Measurements from ENCODE around the gene FAM151A. TPM values are rescaled to one million over a fixed set of nuclear protein-coding genes. Genes with fewer than 3 reads are reported as not detected.

FAM151A gene
- total RNA-seq, 1 donor: not detected

GRCh38 chr1:54582566-54583306, 40.6 kb downstream of the FAM151A start:
- Histone ChIP-seq H3K9me3 (ENCODE audit: low read depth, low read length) (no peaks in the 10 kb centered on the region), H3K4me1 (ENCODE audit: insufficient read depth, low read length) (no peaks in the 10 kb centered on the region), H3K4me3 (ENCODE audit: low read length) (no peak overlapping the region), H3K27me3 (ENCODE audit: insufficient read depth, low read length) (no peaks in the 10 kb centered on the region)

GRCh38 chr1:54581621-54582035, 41.7 kb downstream of the FAM151A start:
- Histone ChIP-seq H3K4me1 (ENCODE audit: insufficient read depth, low read length) (no peaks in the 10 kb centered on the region), H3K27me3 (ENCODE audit: insufficient read depth, low read length) (no peaks in the 10 kb centered on the region), H3K9me3 (ENCODE audit: low read depth, low read length) (no peaks in the 10 kb centered on the region), H3K4me3 (ENCODE audit: low read length) (no peak overlapping the region)

GRCh38 chr1:54580856-54581550, 42.3 kb downstream of the FAM151A start:
- no peaks in the 10 kb centered on the region for H3K27me3 ChIP-seq (ENCODE audit: insufficient read depth, low read length)
- H3K4me1 ChIP-seq (ENCODE audit: insufficient read depth, low read length): no peaks in the 10 kb centered on the region
- H3K4me3 ChIP-seq (ENCODE audit: low read length): no peak overlapping the region
- no peaks in the 10 kb centered on the region for H3K9me3 ChIP-seq (ENCODE audit: low read depth, low read length)

GRCh38 chr1:54579337-54579781, 44.0 kb downstream of the FAM151A start:
- no peak overlapping the region for H3K4me3 ChIP-seq (ENCODE audit: low read length)
- no peaks in the 10 kb centered on the region for H3K9me3 ChIP-seq (ENCODE audit: low read depth, low read length)
- no peaks in the 10 kb centered on the region for H3K4me1 ChIP-seq (ENCODE audit: insufficient read depth, low read length)
- H3K27me3 ChIP-seq (ENCODE audit: insufficient read depth, low read length): no peaks in the 10 kb centered on the region

DNA sequence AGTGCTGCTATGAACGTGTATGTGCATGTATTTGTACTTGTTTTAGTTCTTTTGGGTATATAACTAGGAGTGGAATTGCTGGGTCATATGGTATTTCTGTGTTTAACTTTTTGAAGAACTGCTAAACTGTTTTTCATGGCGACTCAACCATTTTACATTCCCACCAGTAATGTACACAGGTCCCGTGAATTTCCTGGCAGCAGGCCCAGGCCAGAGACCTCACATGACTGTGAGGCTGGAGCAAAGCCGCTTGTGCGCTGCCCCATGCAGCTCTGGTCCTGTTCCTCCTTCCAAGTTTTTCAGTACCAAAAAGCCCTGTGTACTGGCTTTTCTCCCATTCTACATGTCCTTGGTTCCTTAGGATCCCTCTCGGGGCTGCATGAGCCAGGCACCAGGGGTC, 45.7 kb downstream of the FAM151A start:
- no peaks in the 10 kb centered on the region for H3K4me1 ChIP-seq (ENCODE audit: insufficient read depth, low read length)
- H3K4me3 ChIP-seq (ENCODE audit: low read length): no peak overlapping the region
- no peaks in the 10 kb centered on the region for H3K9me3 ChIP-seq (ENCODE audit: low read depth, low read length)
- H3K27me3 ChIP-seq (ENCODE audit: insufficient read depth, low read length): no peaks in the 10 kb centered on the region

GRCh38 chr1:54575605-54576290, 47.6 kb downstream of the FAM151A start:
- Histone ChIP-seq H3K4me3 (ENCODE audit: low read length) (no peak overlapping the region), H3K27me3 (ENCODE audit: insufficient read depth, low read length) (no peaks in the 10 kb centered on the region), H3K4me1 (ENCODE audit: insufficient read depth, low read length) (peaks cover 12% of the 10 kb centered on the region), H3K9me3 (ENCODE audit: low read depth, low read length) (no peaks in the 10 kb centered on the region)

DNA sequence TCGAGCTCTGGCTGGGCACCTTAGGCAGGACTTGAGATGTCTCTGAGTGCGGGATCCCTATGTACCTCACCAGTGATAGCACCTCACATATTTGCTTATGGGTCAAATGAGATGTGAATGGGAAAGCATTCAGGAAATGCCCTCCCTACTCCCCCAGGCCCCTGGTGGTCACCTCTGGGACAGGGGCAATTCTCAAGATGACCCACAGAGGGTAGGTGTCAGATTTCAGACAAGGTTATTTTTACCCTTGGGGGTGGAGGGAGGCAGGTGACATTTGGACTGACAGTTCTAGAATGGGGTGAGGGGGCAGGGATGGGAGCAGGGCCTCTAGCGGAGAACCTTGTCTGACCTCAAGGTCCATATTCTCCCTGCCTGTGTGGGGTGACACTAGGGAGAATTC, 48.2 kb downstream of the FAM151A start:
- no peaks in the 10 kb centered on the region for H3K27me3 ChIP-seq (ENCODE audit: insufficient read depth, low read length)
- peaks cover 12% of the 10 kb centered on the region for H3K4me1 ChIP-seq (ENCODE audit: insufficient read depth, low read length)
- no peaks in the 10 kb centered on the region for H3K9me3 ChIP-seq (ENCODE audit: low read depth, low read length)
- H3K4me3 ChIP-seq (ENCODE audit: low read length): no peak overlapping the region

DNA sequence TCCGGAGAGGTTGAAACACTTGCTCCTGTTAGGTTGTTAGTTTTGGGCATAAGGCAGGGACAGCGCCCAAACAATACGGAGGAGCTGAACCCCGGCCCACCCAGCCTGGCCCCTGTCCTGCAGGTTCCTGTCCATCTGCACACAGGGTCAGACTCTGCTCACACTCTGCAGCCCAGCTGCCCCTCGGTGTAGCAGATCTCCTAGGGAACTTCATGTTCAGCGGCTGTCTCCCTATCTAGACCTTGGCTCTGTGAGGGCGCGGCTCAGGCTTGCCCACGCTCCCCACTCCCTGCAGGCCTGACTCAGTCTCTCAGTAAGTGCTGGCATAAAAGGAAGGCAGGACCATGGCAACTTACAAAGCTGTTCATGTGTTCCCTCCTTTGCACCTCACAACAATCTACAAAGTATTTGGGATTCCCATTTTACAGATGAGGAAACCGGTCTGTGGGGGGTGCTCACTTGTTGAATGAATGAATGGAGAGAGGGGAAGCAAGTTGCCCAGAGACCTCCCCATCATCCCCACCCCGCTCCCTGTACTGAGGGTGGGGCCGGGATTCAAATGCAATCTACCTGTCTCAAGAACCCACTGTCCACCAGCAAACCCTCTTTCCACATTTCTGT, 49.1 kb downstream of the FAM151A start:
- H3K4me1 ChIP-seq (ENCODE audit: insufficient read depth, low read length): peaks cover 12% of the 10 kb centered on the region

GRCh38 chr1:54572542-54572850, 50.8 kb downstream of the FAM151A start:
- Histone ChIP-seq H3K27me3 (ENCODE audit: insufficient read depth, low read length) (no peaks in the 10 kb centered on the region), H3K9me3 (ENCODE audit: low read depth, low read length) (no peaks in the 10 kb centered on the region), H3K4me3 (ENCODE audit: low read length) (no peak overlapping the region), H3K4me1 (ENCODE audit: insufficient read depth, low read length) (peaks cover 18% of the 10 kb centered on the region)

More for the DNA sequence above, 49.1 kb downstream of the FAM151A start:
- no peaks in the 10 kb centered on the region for H3K9me3 ChIP-seq (ENCODE audit: low read depth, low read length)
- no peaks in the 10 kb centered on the region for H3K27me3 ChIP-seq (ENCODE audit: insufficient read depth, low read length)
- no peak overlapping the region for H3K4me3 ChIP-seq (ENCODE audit: low read length)

DNA sequence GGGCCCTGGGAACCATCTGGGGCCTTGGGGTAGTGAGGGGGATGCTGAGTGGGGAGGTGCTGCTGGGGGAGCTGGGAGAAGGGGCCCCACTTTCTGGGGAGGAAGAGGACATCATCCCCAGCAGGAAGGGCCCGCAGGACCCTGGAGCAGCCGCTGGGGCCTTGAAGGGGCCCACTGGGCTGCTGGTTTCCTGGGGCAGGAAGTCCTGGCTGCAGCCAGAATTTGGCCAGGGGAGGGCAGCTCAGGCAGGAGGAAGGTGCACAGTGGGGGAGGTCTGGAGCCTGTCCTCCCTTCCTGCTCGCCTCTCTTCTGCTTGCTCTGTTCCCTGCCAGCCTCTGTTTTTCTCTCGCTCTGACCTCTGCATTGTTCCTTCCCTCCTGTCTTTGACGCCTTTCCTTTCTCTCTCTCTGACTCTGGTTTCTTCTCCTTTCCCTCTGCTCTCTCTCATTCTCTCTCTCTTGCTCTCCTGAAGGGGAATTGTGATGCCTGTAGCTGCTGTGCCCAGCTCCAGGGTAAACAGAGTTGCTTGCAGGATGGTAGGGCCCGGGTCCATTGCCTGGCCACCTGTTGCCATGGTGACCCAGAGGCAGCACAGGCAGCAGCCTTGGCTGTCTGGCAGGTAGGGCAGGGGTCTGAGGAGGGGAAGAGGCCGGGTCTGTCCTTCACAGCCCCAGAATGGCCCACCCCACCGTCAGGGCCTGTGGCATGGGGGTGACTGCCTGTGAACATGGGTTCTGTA, 51.4 kb downstream of the FAM151A start:
- Histone ChIP-seq H3K27me3 (ENCODE audit: insufficient read depth, low read length) (no peaks in the 10 kb centered on the region), H3K4me3 (ENCODE audit: low read length) (no peak overlapping the region), H3K9me3 (ENCODE audit: low read depth, low read length) (no peaks in the 10 kb centered on the region), H3K4me1 (ENCODE audit: insufficient read depth, low read length) (peaks cover 19% of the 10 kb centered on the region)

DNA sequence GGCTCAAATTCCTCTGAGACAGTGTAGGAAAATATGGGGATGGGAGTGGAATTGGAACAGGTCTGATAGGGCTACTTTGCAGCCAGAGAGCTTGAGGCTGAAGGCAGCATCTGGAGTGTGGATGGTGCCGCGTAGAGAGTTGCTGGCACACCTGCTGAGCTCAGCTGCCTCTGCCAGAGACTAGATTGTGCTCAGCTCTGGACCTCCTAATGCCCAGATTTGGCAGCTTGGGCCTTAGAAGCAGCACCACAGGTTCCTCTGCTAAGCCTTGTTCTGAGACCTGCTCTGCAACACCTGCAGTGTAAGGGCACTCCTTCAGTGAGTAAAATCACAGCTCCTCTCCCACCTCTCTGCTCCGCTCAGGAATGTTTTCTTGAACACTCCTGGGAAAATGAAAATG, 52.0 kb downstream of the FAM151A start:
- Histone ChIP-seq H3K4me3 (ENCODE audit: low read length) (no peak overlapping the region), H3K4me1 (ENCODE audit: insufficient read depth, low read length) (peaks cover 19% of the 10 kb centered on the region), H3K27me3 (ENCODE audit: insufficient read depth, low read length) (no peaks in the 10 kb centered on the region), H3K9me3 (ENCODE audit: low read depth, low read length) (no peaks in the 10 kb centered on the region)

DNA sequence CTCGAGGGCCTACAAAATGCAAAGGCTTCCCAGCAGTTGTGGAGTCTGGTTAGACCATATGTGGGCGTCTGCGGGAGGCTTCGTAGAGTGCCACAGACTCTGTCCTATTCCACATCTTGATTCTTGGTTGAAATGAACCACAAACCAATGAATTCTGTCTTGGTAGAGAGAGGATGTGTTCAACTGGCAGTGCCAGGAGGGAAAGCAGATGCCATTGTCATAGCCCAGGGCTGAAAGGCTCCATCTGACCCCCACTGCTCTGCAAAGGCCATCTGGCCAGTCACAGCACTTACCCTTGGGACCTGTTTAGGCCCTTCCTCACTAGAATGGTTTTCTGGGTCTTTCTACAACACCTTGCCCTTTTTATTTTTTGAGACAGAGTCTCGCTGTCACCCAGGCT, 53.2 kb downstream of the FAM151A start:
- Histone ChIP-seq H3K27me3 (ENCODE audit: insufficient read depth, low read length) (no peaks in the 10 kb centered on the region), H3K9me3 (ENCODE audit: low read depth, low read length) (no peaks in the 10 kb centered on the region), H3K4me1 (ENCODE audit: insufficient read depth, low read length) (peaks cover 19% of the 10 kb centered on the region), H3K4me3 (ENCODE audit: low read length) (no peak overlapping the region)

DNA sequence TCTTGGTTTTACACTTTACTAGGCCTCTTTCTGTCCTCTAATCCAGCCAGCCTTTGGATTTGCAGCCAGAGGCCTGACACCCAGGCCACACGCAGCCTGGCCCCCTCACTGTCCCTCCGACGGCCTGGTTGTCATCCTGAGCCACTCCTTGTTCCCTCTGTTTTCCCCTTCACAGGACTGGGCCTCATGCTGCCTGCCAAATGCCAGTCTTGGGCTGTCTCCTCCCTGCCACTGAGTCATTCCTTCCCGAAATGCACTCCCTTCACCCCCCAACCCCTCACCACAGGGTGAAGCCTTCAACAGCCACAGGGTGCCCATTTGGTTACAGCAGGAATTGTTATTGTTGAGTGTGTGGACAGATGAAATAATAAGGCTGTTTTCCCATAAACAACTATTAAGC, 54.0 kb downstream of the FAM151A start:
- no peaks in the 10 kb centered on the region for H3K9me3 ChIP-seq (ENCODE audit: low read depth, low read length)
- H3K4me1 ChIP-seq (ENCODE audit: insufficient read depth, low read length): peaks cover 19% of the 10 kb centered on the region
- no peak overlapping the region for H3K4me3 ChIP-seq (ENCODE audit: low read length)
- H3K27me3 ChIP-seq (ENCODE audit: insufficient read depth, low read length): no peaks in the 10 kb centered on the region

DNA sequence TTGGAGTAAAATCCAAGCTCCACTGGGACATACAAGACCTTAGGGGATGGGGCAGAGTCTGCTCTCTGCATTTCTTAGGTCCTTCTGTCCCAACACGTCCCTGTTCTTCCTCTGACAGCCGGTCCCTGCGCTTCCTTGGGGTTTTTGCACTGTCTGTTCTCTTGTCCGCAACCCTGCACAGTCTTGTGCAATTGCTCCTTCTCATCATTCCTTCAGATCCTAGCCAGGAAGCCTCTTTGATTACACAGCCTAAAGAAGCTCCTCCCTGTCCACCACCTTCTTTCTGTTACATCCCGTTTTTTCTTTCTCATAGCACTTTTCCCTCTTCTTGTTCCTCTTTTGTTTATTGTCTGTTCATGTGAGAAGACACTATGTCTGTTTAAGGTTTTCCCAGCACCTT, 55.4 kb downstream of the FAM151A start:
- H3K4me3 ChIP-seq (ENCODE audit: low read length): no peak overlapping the region
- no peaks in the 10 kb centered on the region for H3K9me3 ChIP-seq (ENCODE audit: low read depth, low read length)
- peaks cover 19% of the 10 kb centered on the region for H3K4me1 ChIP-seq (ENCODE audit: insufficient read depth, low read length)
- H3K27me3 ChIP-seq (ENCODE audit: insufficient read depth, low read length): no peaks in the 10 kb centered on the region

Measured in mononuclear cell (primary cell).